Prostate gland (tissue), 2 donors: Measurements from ENCODE around the gene GNAZ. TPM values are rescaled to one million over a fixed set of nuclear protein-coding genes. Genes with fewer than 3 reads are reported as not detected.

Experiments
- DNase-seq: peaks from one replicate; pipeline ENCODE4 v3.0.0-alpha.2; 2019; ENCODE audit warnings: low spot score
- H3K27ac ChIP-seq, 2 donors: fragments of 200-600 bp; sonication (generic); 2 replicates each; pipeline ENCODE4 v1.5.1; 2017 to 2019
- H3K27me3 ChIP-seq: fragments of 200-600 bp; sonication (generic); replicated peaks from 2 replicates; pipeline ENCODE4 v1.5.1; 2019; ENCODE audit not compliant: insufficient read depth
- H3K36me3 ChIP-seq, 2 donors: fragments of 200-600 bp; sonication (generic); 1 replicate in 1 of 2; 2 replicates in 1 of 2; pipeline versions ENCODE4 v1.5.1 to v1.8.1; 2017 to 2019
- H3K4me1 ChIP-seq: fragments of 200-600 bp; sonication (generic); replicated peaks from 2 replicates; pipeline ENCODE4 v1.5.1; 2019
- H3K4me3 ChIP-seq, 2 donors: fragments of 200-600 bp; sonication (generic); 2 replicates each; pipeline ENCODE4 v1.5.1; 2017 to 2019
- H3K9me3 ChIP-seq: fragments of 200-600 bp; sonication (generic); 2 replicates; pipeline ENCODE4 v1.5.1; 2017
- POLR2A ChIP-seq: fragments of 450-650 bp; IDR thresholded peaks from one replicate; pipeline ENCODE4 v1.6.1; 2016; ENCODE audit warnings: antibody characterized with exemption, mild to moderate bottlenecking
- POLR2AphosphoS5 ChIP-seq: sonication (generic); formaldehyde crosslinking; IDR thresholded peaks from one replicate; pipeline ENCODE4 v1.6.1; 2017; ENCODE audit warnings: antibody characterized with exemption
- WGBS: methylation state at CpG from one replicate; pipeline ENCODE4 v1.1.5; 2018; 5-methylcytosine and 5-hydroxymethylcytosine counted together
- intact Hi-C: fragments of 100-400 bp; cut with DNase I; formaldehyde crosslinking; loops from one replicate; pipeline ENCODE4 v1.14.2; 2022
- total RNA-seq, 2 donors: library from RNA; depleted of rRNA; stranded (reverse); fragments of >200 nt; gene quantifications; one replicate each; pipeline ENCODE4 v1.1.0, GENCODE V29; 2016
- TF ChIP-seq, protein P1 (sequence below), 4 experiments: fragments of 200-600 bp in 2 of 4; fragments of 450-650 bp in 2 of 4; sonication (generic) in 2 of 4; IDR thresholded peaks; 1 replicate in 3 of 4; 2 replicates in 1 of 4; pipeline ENCODE4 v1.5.1; 2016 to 2019; ENCODE audit warnings: antibody characterized with exemption in 4 of 4, mild to moderate bottlenecking in 2 of 4, moderate library complexity in 2 of 4

GNAZ gene
- total RNA-seq, 2 donors from 2014 or later, result 5.7 to 22.6 TPM

- 40% methylated on average over 14 of the region's 14 CpGs for WGBS
- Histone ChIP-seq H3K4me3 (no peak overlapping the region), H3K9me3 (no peaks in the 10 kb centered on the region), H3K36me3 (no peaks in the 10 kb centered on the region), H3K27ac (no peak overlapping the region), H3K27me3 (no peaks in the 10 kb centered on the region), H3K4me1 (no peaks in the 10 kb centered on the region)
- intact Hi-C loops, result loop anchor here (1.0 kb wide), 1 partner anchor 169 kb away; no protein-coding TSS in a partner anchor
- DNase-seq, result peak; percentile 63
- TF ChIP-seq POLR2AphosphoS5, result no peak
- TF ChIP-seq, protein P1, sequence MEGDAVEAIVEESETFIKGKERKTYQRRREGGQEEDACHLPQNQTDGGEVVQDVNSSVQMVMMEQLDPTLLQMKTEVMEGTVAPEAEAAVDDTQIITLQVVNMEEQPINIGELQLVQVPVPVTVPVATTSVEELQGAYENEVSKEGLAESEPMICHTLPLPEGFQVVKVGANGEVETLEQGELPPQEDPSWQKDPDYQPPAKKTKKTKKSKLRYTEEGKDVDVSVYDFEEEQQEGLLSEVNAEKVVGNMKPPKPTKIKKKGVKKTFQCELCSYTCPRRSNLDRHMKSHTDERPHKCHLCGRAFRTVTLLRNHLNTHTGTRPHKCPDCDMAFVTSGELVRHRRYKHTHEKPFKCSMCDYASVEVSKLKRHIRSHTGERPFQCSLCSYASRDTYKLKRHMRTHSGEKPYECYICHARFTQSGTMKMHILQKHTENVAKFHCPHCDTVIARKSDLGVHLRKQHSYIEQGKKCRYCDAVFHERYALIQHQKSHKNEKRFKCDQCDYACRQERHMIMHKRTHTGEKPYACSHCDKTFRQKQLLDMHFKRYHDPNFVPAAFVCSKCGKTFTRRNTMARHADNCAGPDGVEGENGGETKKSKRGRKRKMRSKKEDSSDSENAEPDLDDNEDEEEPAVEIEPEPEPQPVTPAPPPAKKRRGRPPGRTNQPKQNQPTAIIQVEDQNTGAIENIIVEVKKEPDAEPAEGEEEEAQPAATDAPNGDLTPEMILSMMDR (IDR thresholded peaks at IDR 0.05), result peak; percentile 66 to 86 (median 82)
These were observed 58.2 kb downstream of the GNAZ start for GRCh38 chr22:23128269-23129108.

GRCh38 chr22:23129149-23129548 lies 58.8 kb downstream of the GNAZ start:
- 86% methylated on average over 10 of the region's 10 CpGs for WGBS
- intact Hi-C loops, result no loop called here
- Histone ChIP-seq H3K4me3 (no peak overlapping the region), H3K4me1 (no peaks in the 10 kb centered on the region), H3K36me3 (no peaks in the 10 kb centered on the region), H3K9me3 (no peaks in the 10 kb centered on the region), H3K27ac (no peak overlapping the region), H3K27me3 (no peaks in the 10 kb centered on the region)
- no peak for TF ChIP-seq POLR2A
- TF ChIP-seq, protein P1 (IDR thresholded peaks at IDR 0.05), result no peak
- TF ChIP-seq POLR2AphosphoS5, result no peak
- DNase-seq, result no peak

DNA sequence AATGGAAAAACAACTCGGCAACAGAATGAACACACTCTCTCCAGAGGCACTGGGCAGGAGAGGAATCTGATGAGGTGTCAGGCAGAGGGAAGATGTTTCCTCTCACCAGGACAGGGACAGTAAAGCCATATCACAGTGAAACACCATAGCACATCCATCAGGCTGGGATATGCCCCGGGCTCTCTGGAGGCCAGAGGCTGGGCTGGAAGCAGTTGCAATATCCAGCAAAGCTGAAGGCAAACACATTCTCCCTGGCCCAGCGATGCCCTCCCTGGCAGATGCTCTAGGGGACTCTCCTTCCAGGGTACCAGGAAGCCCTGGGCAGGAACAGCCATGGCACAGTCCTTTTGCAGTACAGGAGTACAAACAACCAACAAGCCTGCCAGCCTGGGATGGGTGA lies 60.4 kb downstream of the GNAZ start:
- Histone ChIP-seq H3K36me3 (no peaks in the 10 kb centered on the region), H3K4me3 (no peak overlapping the region), H3K27ac (no peak overlapping the region), H3K27me3 (no peaks in the 10 kb centered on the region), H3K4me1 (no peaks in the 10 kb centered on the region), H3K9me3 (no peaks in the 10 kb centered on the region)
- DNase-seq, result no peak
- TF ChIP-seq, protein P1 (IDR thresholded peaks at IDR 0.05), result no peak
- TF ChIP-seq POLR2AphosphoS5 (no peak), POLR2A (no peak)
- intact Hi-C loops, result no loop called here
- 58% methylated on average over 3 of the region's 3 CpGs for WGBS

DNA sequence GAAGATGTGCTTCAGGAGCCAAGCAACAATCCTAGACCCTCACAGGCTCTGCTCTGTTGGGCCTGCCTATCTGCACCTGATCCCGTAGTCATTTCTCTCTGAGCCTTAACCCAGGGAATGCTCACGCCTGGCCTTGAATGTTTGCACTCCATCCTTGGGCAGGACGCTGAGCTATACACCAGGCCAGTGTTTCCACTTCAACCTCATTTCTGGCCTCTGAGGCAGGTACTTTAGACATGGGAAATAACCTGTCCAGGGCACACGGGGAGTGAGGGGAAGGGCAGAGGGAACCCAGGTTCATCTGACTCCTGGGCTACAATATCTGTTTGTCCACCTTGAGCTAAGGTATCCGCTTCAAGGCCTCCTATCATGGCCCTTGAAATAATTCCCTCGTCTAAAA lies 61.6 kb downstream of the GNAZ start:
- WGBS, result 87% methylated on average over 6 of the region's 6 CpGs
- H3K27ac ChIP-seq, result no peak overlapping the region
- no peak for TF ChIP-seq POLR2AphosphoS5
- TF ChIP-seq POLR2A, result no peak
- TF ChIP-seq, protein P1 (IDR thresholded peaks at IDR 0.05), result no peak
- no peak for DNase-seq
- no peaks in the 10 kb centered on the region for H3K9me3 ChIP-seq
- intact Hi-C loops, result no loop called here
- no peaks in the 10 kb centered on the region for H3K4me1 ChIP-seq
- no peaks in the 10 kb centered on the region for H3K27me3 ChIP-seq
- no peaks in the 10 kb centered on the region for H3K36me3 ChIP-seq
- no peak overlapping the region for H3K4me3 ChIP-seq
